ENCODE results near the gene EMD.

GRCh38 chrX:154355776-154356140 is 23.3 kb upstream of the EMD start:
- no peak for TF ChIP-seq CTCF (optimal IDR thresholded peaks at IDR 0.05 in 1 of 3, IDR thresholded peaks at IDR 0.05 in 1 of 3, conservative IDR thresholded peaks at IDR 0.05 in 1 of 3; ENCODE audit: extremely low read depth in 1 of 3, insufficient read depth in 2 of 3, low read length in 3 of 3)
- TF ChIP-seq EZH2 (IDR thresholded peaks at IDR 0.05; ENCODE audit: low read length), result no peak

All from keratinocyte (primary cell).